ENCODE results near the gene CHMP1B.

DNA sequence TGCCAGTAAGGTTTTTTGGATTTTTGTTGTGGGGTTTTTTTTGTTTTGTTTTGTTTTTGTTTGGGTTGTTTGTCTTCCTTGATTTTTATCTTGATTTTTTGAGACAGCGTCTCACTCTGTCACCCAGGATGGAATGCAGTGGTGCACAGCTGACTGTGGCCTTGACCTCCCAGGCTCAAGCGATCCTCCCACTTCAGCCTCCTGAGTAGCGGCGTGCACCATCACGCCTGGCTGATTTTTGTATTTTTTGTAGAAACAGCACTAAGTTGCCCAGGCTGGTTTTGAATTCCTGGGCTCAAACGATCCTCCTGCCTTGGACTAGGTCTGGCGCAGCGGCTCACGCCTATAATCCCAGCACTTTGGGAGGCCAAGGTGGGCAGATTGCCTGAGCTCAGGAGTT is 40.5 kb downstream of the CHMP1B start:
- TF ChIP-seq CTCF (IDR thresholded peaks at IDR 0.05) (no peak), ZFX (IDR thresholded peaks at IDR 0.05; ENCODE audit: borderline replicate concordance) (no peak)
